ENCODE data around the gene ATXN7L1. TPM values are rescaled to one million over a fixed set of nuclear protein-coding genes. Genes with fewer than 3 reads are reported as not detected.
"Not testable (repeated sequence)": the region's sequence is repeated elsewhere in the genome, so short reads cannot be mapped to it uniquely, and the experiment has no call there.

ATXN7L1 gene
- polyA plus RNA-seq, 1 donor, result 14.3 TPM

- no peak for DNase-seq
Measured at GRCh38 chr7:105894131-105894530, 17.7 kb upstream of the ATXN7L1 start.

GRCh38 chr7:105892387-105892786 is 16.0 kb upstream of the ATXN7L1 start:
- DNase-seq, result no peak

- no peak for DNase-seq
Measured at GRCh38 chr7:105890290-105890997, 14.0 kb upstream of the ATXN7L1 start.

GRCh38 chr7:105887569-105888189 is 11.3 kb upstream of the ATXN7L1 start:
- DNase-seq, result no peak

- DNase-seq, result no peak
Measured at GRCh38 chr7:105886776-105887175, 10.4 kb upstream of the ATXN7L1 start.

- no peak for DNase-seq
Measured at GRCh38 chr7:105885387-105886111, 9.2 kb upstream of the ATXN7L1 start.

- DNase-seq, result not testable (repeated sequence)
Measured at GRCh38 chr7:105883179-105883578, 6.8 kb upstream of the ATXN7L1 start.

- DNase-seq, result no peak
Measured at GRCh38 chr7:105881439-105881838, 5.0 kb upstream of the ATXN7L1 start.

- no peak for DNase-seq
Measured at GRCh38 chr7:105880571-105881330, 4.4 kb upstream of the ATXN7L1 start.

- DNase-seq, result no peak
Measured at GRCh38 chr7:105879782-105880181, 3.4 kb upstream of the ATXN7L1 start.

GRCh38 chr7:105878746-105879605 is 2.6 kb upstream of the ATXN7L1 start:
- DNase-seq, result no peak

- DNase-seq, result no peak
Measured at GRCh38 chr7:105877736-105878135, 1.3 kb upstream of the ATXN7L1 start.

- DNase-seq, result peak; percentile 48
Measured at GRCh38 chr7:105876964-105877601, 684 bp upstream of the ATXN7L1 start.

GRCh38 chr7:105875505-105875904 is 894 bp downstream of the ATXN7L1 start:
- no peak for DNase-seq

GRCh38 chr7:105874055-105874454 is 2.3 kb downstream of the ATXN7L1 start:
- no peak for DNase-seq

GRCh38 chr7:105872491-105872890 is 3.9 kb downstream of the ATXN7L1 start:
- no peak for DNase-seq

- no peak for DNase-seq
Measured at GRCh38 chr7:105871142-105871541, 5.3 kb downstream of the ATXN7L1 start.

GRCh38 chr7:105866102-105866801 is 10.1 kb downstream of the ATXN7L1 start:
- DNase-seq, result no peak

- no peak for DNase-seq
Measured at GRCh38 chr7:105863876-105864275, 12.5 kb downstream of the ATXN7L1 start.

- no peak for DNase-seq
Measured at GRCh38 chr7:105862770-105863169, 13.6 kb downstream of the ATXN7L1 start.
